ENCODE data around the gene PLBD2. TPM values are rescaled to one million over a fixed set of nuclear protein-coding genes. Genes with fewer than 3 reads are reported as not detected.

Gene PLBD2
- polyA plus RNA-seq, 6 donors from 2014 or later: 1.4 to 6.0 (median 2.6) TPM

- H3K9me3 Mint-ChIP-seq: no peaks in the 10 kb centered on the region
These were observed 8.4 kb downstream of the PLBD2 start for GRCh38 chr12:113366827-113367226.

GRCh38 chr12:113368331-113368730, 9.9 kb downstream of the PLBD2 start:
- Mint-ChIP-seq H3K4me3 (no peak overlapping the region), H3K4me1 (peaks cover 0 to 18% (median 6%) of the 10 kb centered on the region in 3 donors), H3K27me3 (no peaks in the 10 kb centered on the region), H3K36me3 (peaks cover 5 to 18% of the 10 kb centered on the region in 2 donors), H3K9me3 (peaks cover 0 to under 1% (median 0%) of the 10 kb centered on the region in 7 donors), H3K27ac (no peak overlapping the region)
- ATAC-seq (ENCODE audit: low read depth in 2 of 2): no peak
- DNase-seq: no peak

More at GRCh38 chr12:113366827-113367226, 8.4 kb downstream of the PLBD2 start:
- Mint-ChIP-seq H3K27me3 (no peaks in the 10 kb centered on the region), H3K27ac (no peak overlapping the region), H3K4me1 (peaks cover 0 to 15% (median 6%) of the 10 kb centered on the region in 3 donors), H3K36me3 (peaks cover 5 to 9% of the 10 kb centered on the region in 2 donors), H3K4me3 (no peak overlapping the region)
- DNase-seq (no peak), ATAC-seq (ENCODE audit: low read depth in 2 of 2) (no peak)

- DNase-seq: no peak
- H3K36me3 Mint-ChIP-seq: peaks cover 9 to 29% of the 10 kb centered on the region in 2 donors
- H3K9me3 Mint-ChIP-seq: peaks cover 0 to 6% (median 0%) of the 10 kb centered on the region in 7 donors
- peaks cover 0 to 14% (median 6%) of the 10 kb centered on the region in 3 donors for H3K4me1 Mint-ChIP-seq
- H3K27me3 Mint-ChIP-seq: no peaks in the 10 kb centered on the region
- ATAC-seq (ENCODE audit: low read depth in 2 of 2): no peak
- H3K27ac Mint-ChIP-seq: no peak overlapping the region
- no peak overlapping the region for H3K4me3 Mint-ChIP-seq
These were observed 11.1 kb downstream of the PLBD2 start for GRCh38 chr12:113369391-113369985.

GRCh38 chr12:113370923-113371682, 12.7 kb downstream of the PLBD2 start:
- Mint-ChIP-seq H3K4me3 (no peak overlapping the region), H3K27me3 (no peaks in the 10 kb centered on the region), H3K27ac (peak overlapping the region in 1 of 6 donors; percentile 12), H3K36me3 (peaks cover 4 to 23% of the 10 kb centered on the region in 2 donors), H3K4me1 (peaks cover 0 to 14% (median 6%) of the 10 kb centered on the region in 3 donors), H3K9me3 (peaks cover 0 to 6% (median 0%) of the 10 kb centered on the region in 7 donors)
- ATAC-seq (ENCODE audit: low read depth in 2 of 2): no peak
- DNase-seq: no peak

GRCh38 chr12:113371808-113372207, 13.4 kb downstream of the PLBD2 start:
- no peak overlapping the region for H3K27ac Mint-ChIP-seq

GRCh38 chr12:113372371-113372770, 14.0 kb downstream of the PLBD2 start:
- DNase-seq (no peak), ATAC-seq (ENCODE audit: low read depth in 2 of 2) (no peak)
- H3K27me3 Mint-ChIP-seq: no peaks in the 10 kb centered on the region
- H3K4me3 Mint-ChIP-seq: no peak overlapping the region
- H3K36me3 Mint-ChIP-seq: peaks cover 9 to 20% of the 10 kb centered on the region in 2 donors
- peaks cover 0 to 14% (median 6%) of the 10 kb centered on the region in 3 donors for H3K4me1 Mint-ChIP-seq
- H3K27ac Mint-ChIP-seq: peak overlapping the region in 1 of 6 donors; percentile 14
- H3K9me3 Mint-ChIP-seq: peaks cover 0 to 6% (median 0%) of the 10 kb centered on the region in 7 donors

More at GRCh38 chr12:113371808-113372207, 13.4 kb downstream of the PLBD2 start:
- ATAC-seq (ENCODE audit: low read depth in 2 of 2) (no peak), DNase-seq (no peak)
- H3K27me3 Mint-ChIP-seq: no peaks in the 10 kb centered on the region
- H3K4me3 Mint-ChIP-seq: no peak overlapping the region
- peaks cover 0 to 14% (median 6%) of the 10 kb centered on the region in 3 donors for H3K4me1 Mint-ChIP-seq
- peaks cover 4 to 20% of the 10 kb centered on the region in 2 donors for H3K36me3 Mint-ChIP-seq
- H3K9me3 Mint-ChIP-seq: peaks cover 0 to 6% (median 0%) of the 10 kb centered on the region in 7 donors

GRCh38 chr12:113373440-113373839, 15.1 kb downstream of the PLBD2 start:
- H3K4me1 Mint-ChIP-seq: peaks cover 0 to 14% (median 6%) of the 10 kb centered on the region in 3 donors
- DNase-seq: no peak
- peaks cover 11 to 20% of the 10 kb centered on the region in 2 donors for H3K36me3 Mint-ChIP-seq
- H3K27me3 Mint-ChIP-seq: no peaks in the 10 kb centered on the region
- no peak overlapping the region for H3K4me3 Mint-ChIP-seq
- H3K9me3 Mint-ChIP-seq: peaks cover 0 to 6% (median 0%) of the 10 kb centered on the region in 7 donors
- no peak overlapping the region for H3K27ac Mint-ChIP-seq
- no peak for ATAC-seq (ENCODE audit: low read depth in 2 of 2)

GRCh38 chr12:113373969-113374368, 15.6 kb downstream of the PLBD2 start:
- no peaks in the 10 kb centered on the region for H3K27me3 Mint-ChIP-seq
- peak overlapping the region in 1 of 6 donors; percentile 23 for H3K27ac Mint-ChIP-seq

GRCh38 chr12:113374823-113375428, 16.5 kb downstream of the PLBD2 start:
- Mint-ChIP-seq H3K4me1 (peaks cover 0 to 14% (median 6%) of the 10 kb centered on the region in 3 donors), H3K36me3 (peaks cover 11 to 20% of the 10 kb centered on the region in 2 donors), H3K4me3 (no peak overlapping the region), H3K9me3 (peaks cover 0 to 6% (median 0%) of the 10 kb centered on the region in 7 donors), H3K27ac (peak overlapping the region in 1 of 6 donors; percentile 7), H3K27me3 (no peaks in the 10 kb centered on the region)
- DNase-seq (no peak), ATAC-seq (ENCODE audit: low read depth in 2 of 2) (no peak)

More at GRCh38 chr12:113373969-113374368, 15.6 kb downstream of the PLBD2 start:
- H3K9me3 Mint-ChIP-seq: peaks cover 0 to 6% (median 0%) of the 10 kb centered on the region in 7 donors
- peaks cover 11 to 20% of the 10 kb centered on the region in 2 donors for H3K36me3 Mint-ChIP-seq
- no peak for DNase-seq
- ATAC-seq (ENCODE audit: low read depth in 2 of 2): no peak
- H3K4me1 Mint-ChIP-seq: peaks cover 0 to 14% (median 6%) of the 10 kb centered on the region in 3 donors
- no peak overlapping the region for H3K4me3 Mint-ChIP-seq

- ATAC-seq (ENCODE audit: low read depth in 2 of 2): no peak
- Mint-ChIP-seq H3K9me3 (peaks cover 0 to 6% (median 0%) of the 10 kb centered on the region in 7 donors), H3K27ac (no peak overlapping the region), H3K4me3 (no peak overlapping the region), H3K36me3 (peaks cover 11% of the 10 kb centered on the region in 2 donors), H3K27me3 (no peaks in the 10 kb centered on the region), H3K4me1 (no peaks in the 10 kb centered on the region)
- no peak for DNase-seq
These were observed 19.9 kb downstream of the PLBD2 start for GRCh38 chr12:113378291-113378690.

- Mint-ChIP-seq H3K27me3 (no peaks in the 10 kb centered on the region), H3K27ac (no peak overlapping the region), H3K36me3 (peaks cover 7% of the 10 kb centered on the region in 2 donors), H3K4me3 (no peak overlapping the region), H3K9me3 (no peaks in the 10 kb centered on the region), H3K4me1 (no peaks in the 10 kb centered on the region)
- DNase-seq (no peak), ATAC-seq (ENCODE audit: low read depth in 2 of 2) (no peak)
These were observed 22.8 kb downstream of the PLBD2 start for GRCh38 chr12:113381220-113381619.

GRCh38 chr12:113382206-113382605, 23.8 kb downstream of the PLBD2 start:
- Mint-ChIP-seq H3K36me3 (peaks cover 3 to 7% of the 10 kb centered on the region in 2 donors), H3K9me3 (no peaks in the 10 kb centered on the region), H3K4me3 (no peak overlapping the region), H3K27me3 (no peaks in the 10 kb centered on the region), H3K27ac (peak overlapping the region in 1 of 6 donors; percentile 42), H3K4me1 (no peaks in the 10 kb centered on the region)
- no peak for DNase-seq
- no peak for ATAC-seq (ENCODE audit: low read depth in 2 of 2)

- no peaks in the 10 kb centered on the region for H3K27me3 Mint-ChIP-seq
- H3K4me1 Mint-ChIP-seq: no peaks in the 10 kb centered on the region
- H3K4me3 Mint-ChIP-seq: no peak overlapping the region
- no peaks in the 10 kb centered on the region for H3K9me3 Mint-ChIP-seq
- ATAC-seq (ENCODE audit: low read depth in 2 of 2) (no peak), DNase-seq (no peak)
- peak overlapping the region in 1 of 6 donors; percentile 58 for H3K27ac Mint-ChIP-seq
- peaks cover 0 to 14% of the 10 kb centered on the region in 2 donors for H3K36me3 Mint-ChIP-seq
These were observed 26.4 kb downstream of the PLBD2 start for GRCh38 chr12:113384778-113385177.

All from naive B cell (primary cell).